22Rv1 (cell line): ENCODE results near the gene CD22.

Experiments used
- ZFX ChIP-seq: fragments of 450-650 bp; IDR thresholded peaks from 2 replicates; pipeline ENCODE4 v1.6.1; 2017; ENCODE audit warnings: antibody characterized with exemption, borderline replicate concordance
- TF ChIP-seq, protein P1 (sequence below): fragments of 450-650 bp; IDR thresholded peaks from 2 replicates; pipeline ENCODE4 v1.5.1; 2017; ENCODE audit warnings: mild to moderate bottlenecking

DNA sequence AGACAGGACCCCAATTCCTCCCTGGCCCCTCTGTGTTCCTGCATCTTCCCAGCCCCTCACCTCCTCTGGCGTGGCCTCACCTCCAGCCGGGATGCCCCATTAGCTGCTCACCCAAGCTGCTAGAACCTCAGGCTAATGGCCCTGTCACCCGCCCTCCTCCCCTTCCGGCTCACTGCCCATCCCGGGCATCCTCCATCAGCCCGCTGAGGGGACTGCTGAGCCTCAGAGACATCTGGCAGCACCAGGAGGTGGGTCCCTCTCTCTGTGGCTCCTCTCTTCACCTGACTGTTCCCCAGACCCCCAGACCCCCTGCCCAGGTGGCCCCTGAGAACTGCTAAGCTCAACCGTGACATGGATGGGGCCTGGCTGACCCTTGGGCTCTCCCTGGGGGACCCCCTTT lies 21.6 kb downstream of the CD22 start:
- TF ChIP-seq, protein P1, sequence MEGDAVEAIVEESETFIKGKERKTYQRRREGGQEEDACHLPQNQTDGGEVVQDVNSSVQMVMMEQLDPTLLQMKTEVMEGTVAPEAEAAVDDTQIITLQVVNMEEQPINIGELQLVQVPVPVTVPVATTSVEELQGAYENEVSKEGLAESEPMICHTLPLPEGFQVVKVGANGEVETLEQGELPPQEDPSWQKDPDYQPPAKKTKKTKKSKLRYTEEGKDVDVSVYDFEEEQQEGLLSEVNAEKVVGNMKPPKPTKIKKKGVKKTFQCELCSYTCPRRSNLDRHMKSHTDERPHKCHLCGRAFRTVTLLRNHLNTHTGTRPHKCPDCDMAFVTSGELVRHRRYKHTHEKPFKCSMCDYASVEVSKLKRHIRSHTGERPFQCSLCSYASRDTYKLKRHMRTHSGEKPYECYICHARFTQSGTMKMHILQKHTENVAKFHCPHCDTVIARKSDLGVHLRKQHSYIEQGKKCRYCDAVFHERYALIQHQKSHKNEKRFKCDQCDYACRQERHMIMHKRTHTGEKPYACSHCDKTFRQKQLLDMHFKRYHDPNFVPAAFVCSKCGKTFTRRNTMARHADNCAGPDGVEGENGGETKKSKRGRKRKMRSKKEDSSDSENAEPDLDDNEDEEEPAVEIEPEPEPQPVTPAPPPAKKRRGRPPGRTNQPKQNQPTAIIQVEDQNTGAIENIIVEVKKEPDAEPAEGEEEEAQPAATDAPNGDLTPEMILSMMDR: no peak
- TF ChIP-seq ZFX: no peak
